NB4 (cell line): ENCODE results near the gene TMEM140.

Source experiments
- DNase-seq: peaks from one replicate; pipeline ENCODE4 v3.0.0; 2010; ENCODE audit warnings: low read depth
- H3K4me3 ChIP-seq: one replicate; pipeline ENCODE4 v1.5.1; 2011; ENCODE audit warnings: mild to moderate bottlenecking, low read depth, low read length, moderate library complexity
- MYC ChIP-seq: IDR thresholded peaks from 2 replicates; pipeline ENCODE4 v1.6.1; 2011; ENCODE audit warnings: low read depth, low read length
- POLR2A ChIP-seq: IDR thresholded peaks from 2 replicates; pipeline ENCODE4 v1.6.1; 2011; ENCODE audit warnings: mild to moderate bottlenecking; ENCODE audit not compliant: insufficient read length; ENCODE audit errors: extremely low read depth
- TF ChIP-seq, protein P1 (sequence below): IDR thresholded peaks from one replicate; pipeline ENCODE4 v1.5.1; 2012; ENCODE audit warnings: low read depth, low read length
- TF ChIP-seq, protein P2 (sequence below): IDR thresholded peaks from 2 replicates; pipeline ENCODE4 v1.6.1; 2011; ENCODE audit warnings: low read depth, low read length

TMEM140 gene

DNA sequence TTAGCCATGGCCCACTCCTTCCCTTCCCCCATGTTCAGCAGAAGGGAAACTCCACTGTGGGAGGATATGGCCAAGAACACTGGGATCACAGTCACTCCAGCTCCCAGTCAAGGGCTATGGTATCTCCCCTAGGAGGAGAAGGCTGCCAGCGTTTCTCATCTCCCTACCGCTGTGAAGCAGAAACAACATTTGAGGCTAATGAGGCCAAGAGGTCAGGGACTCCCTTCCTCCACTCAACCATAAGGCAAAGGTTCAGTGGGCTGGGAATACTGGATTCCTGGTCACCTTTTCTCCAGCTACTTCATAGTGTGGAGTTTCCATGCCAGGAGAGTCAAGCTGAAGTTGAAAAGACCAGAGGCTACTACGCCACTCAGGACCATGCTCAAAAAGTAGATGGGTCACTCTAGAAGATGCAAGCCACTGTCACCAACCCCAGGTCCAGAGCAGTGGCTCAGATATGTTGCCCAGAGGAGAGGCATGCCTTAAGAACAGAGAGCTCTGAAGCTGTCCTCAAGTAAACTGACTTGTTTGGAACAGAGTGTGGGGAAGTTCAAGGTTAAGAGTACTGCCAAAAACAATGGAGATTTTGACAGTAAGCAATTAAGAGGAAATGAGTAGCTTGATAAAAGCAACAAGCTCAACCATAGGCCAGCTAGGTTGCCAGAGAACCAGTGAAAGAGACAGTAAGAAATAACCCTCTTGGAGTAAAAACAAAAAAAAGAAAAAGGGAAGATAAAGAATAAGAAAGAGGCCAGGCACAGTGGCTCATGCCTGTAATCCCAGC, 3.8 kb upstream of the TMEM140 start:
- TF ChIP-seq MYC (no peak), POLR2A (no peak)
- TF ChIP-seq, protein P1, sequence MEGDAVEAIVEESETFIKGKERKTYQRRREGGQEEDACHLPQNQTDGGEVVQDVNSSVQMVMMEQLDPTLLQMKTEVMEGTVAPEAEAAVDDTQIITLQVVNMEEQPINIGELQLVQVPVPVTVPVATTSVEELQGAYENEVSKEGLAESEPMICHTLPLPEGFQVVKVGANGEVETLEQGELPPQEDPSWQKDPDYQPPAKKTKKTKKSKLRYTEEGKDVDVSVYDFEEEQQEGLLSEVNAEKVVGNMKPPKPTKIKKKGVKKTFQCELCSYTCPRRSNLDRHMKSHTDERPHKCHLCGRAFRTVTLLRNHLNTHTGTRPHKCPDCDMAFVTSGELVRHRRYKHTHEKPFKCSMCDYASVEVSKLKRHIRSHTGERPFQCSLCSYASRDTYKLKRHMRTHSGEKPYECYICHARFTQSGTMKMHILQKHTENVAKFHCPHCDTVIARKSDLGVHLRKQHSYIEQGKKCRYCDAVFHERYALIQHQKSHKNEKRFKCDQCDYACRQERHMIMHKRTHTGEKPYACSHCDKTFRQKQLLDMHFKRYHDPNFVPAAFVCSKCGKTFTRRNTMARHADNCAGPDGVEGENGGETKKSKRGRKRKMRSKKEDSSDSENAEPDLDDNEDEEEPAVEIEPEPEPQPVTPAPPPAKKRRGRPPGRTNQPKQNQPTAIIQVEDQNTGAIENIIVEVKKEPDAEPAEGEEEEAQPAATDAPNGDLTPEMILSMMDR: no peak
- TF ChIP-seq, protein P2, sequence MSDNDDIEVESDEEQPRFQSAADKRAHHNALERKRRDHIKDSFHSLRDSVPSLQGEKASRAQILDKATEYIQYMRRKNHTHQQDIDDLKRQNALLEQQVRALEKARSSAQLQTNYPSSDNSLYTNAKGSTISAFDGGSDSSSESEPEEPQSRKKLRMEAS: no peak
- no peak for DNase-seq
- H3K4me3 ChIP-seq: no peak overlapping the region

DNA sequence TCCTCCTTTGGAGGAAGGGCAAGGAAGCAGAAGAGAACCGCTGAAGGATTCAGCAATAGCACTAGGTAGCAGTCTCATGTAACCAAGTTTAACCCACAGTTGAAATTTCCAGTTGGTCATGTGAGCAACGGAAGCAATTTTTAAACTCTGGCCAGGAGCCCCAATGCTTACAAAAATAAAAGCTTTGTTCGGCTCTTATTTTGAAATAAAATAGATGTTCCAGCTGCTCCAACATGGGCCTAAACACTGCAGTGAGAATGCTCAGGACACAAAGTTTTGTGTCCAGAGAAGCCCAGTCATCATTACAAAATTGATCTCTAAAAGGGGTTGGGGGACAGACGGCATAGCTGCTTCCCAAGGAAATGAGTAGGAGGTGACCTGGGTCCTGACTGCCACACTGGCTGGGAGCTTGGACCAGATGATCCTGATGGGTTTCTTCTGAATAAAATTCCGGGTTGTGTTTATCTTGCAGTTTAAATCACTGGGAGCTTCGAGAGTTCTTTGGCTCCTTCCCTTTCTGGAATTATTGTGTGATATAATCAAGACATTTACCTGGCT, 452 bp upstream of the TMEM140 start:
- no peak overlapping the region for H3K4me3 ChIP-seq
- DNase-seq: no peak
- TF ChIP-seq POLR2A (no peak), MYC (no peak)
- TF ChIP-seq, protein P1: no peak
- TF ChIP-seq, protein P2: no peak

DNA sequence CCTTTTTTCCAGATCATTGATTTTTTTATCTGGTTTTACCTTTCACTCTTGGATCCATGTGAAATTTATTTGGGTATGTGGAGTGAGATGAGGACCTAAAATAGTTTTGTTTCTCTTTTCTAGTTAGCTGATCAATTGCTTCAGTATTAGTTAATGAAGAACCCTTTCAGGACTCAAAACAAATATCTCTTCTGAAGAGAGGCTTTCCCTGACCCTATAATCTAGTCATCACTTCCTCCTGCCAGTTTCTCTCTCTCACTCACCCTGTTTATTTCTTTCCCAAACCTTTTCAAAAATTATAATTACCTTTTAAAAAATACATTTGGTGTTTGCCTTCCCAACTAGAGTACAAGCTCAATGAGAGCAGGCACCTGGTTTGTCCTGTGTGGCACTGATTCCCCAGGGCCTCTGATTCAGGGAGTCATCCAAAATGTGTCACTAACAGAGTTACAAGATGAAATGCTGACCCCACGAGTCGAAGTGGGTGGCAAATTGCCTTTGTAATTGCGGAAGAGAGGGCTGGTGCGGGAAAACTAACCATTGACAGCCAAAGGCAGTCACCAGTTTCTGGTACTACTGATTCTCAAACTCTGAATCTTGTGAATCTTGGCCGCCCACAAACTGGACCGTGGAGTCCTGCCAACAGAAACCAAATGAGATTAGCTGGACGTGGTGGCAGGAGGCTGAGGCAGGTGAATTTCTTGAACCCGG, 2.4 kb downstream of the TMEM140 start:
- H3K4me3 ChIP-seq: no peak overlapping the region
- no peak for TF ChIP-seq POLR2A
- TF ChIP-seq, protein P2: no peak
- TF ChIP-seq MYC: no peak
- TF ChIP-seq, protein P1: no peak
- no peak for DNase-seq

DNA sequence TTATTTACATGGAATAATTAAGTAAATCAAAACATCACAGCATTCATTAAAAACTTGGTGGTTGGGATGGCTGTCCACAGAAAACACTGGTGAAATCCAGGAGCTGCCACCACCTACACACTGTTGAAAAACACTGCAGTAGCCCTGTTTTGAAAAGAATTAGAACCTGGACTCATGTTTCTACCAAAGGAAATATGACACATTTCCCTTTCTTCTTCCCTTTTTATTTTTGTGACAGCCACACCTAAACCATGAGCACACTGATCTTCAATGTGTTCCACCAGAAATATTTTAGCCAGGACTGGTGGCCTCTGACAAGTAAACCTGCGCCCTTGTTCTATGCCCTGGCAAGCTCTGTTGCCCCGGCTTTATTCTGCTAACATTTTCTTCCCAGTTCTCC, 3.3 kb downstream of the TMEM140 start:
- H3K4me3 ChIP-seq: no peak overlapping the region
- DNase-seq: no peak
- TF ChIP-seq, protein P2: no peak
- TF ChIP-seq POLR2A: no peak
- TF ChIP-seq, protein P1: no peak
- no peak for TF ChIP-seq MYC

DNA sequence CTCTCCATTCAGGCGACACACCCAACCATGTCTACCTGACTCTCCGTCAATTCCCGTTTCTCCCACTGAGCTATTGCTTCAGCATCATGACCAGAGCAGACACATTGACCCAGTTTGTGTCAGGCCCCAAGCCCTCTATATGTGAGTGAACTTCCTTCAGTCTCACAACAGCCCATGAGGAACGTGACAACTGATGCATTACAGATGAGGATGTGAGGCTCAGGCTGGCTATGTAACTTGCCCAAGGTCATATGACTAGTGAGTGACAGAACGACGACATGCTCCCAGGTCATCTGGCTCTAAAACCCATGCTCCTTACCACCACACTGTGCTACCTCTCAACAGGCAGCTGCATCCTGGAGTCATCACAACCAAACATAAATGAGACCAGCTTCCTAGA, 3.7 kb downstream of the TMEM140 start:
- TF ChIP-seq, protein P2: no peak
- TF ChIP-seq, protein P1: no peak
- TF ChIP-seq MYC (no peak), POLR2A (no peak)
- no peak overlapping the region for H3K4me3 ChIP-seq
- no peak for DNase-seq
